ENCODE measurements around the gene LSMEM2. TPM values are rescaled to one million over a fixed set of nuclear protein-coding genes. Genes with fewer than 3 reads are reported as not detected.

The LSMEM2 gene
- total and polyA plus RNA-seq, 2 of the 8 experiments (the other 6 are each of a cell fraction or from before 2014, with no cell fraction given) = 0.58 to 0.68 TPM

- TF ChIP-seq, protein P1, sequence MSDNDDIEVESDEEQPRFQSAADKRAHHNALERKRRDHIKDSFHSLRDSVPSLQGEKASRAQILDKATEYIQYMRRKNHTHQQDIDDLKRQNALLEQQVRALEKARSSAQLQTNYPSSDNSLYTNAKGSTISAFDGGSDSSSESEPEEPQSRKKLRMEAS (IDR thresholded peaks at IDR 0.05) = no peak
Observed at GRCh38 chr3:50302095-50303012, 23.5 kb downstream of the LSMEM2 start (continued).
